ENCODE data around the gene STRA6.

- no peak for TF ChIP-seq CTCF (IDR thresholded peaks at IDR 0.05)
- no peak for TF ChIP-seq POLR2A (IDR thresholded peaks at IDR 0.05)
These were observed 9.3 kb downstream of the STRA6 start for GRCh38 chr15:74193299-74193718.

Data from thyroid gland (tissue), 4 donors.